PC-3 (cell line): ENCODE data around the gene METTL1. TPM values are rescaled to one million over a fixed set of nuclear protein-coding genes. Genes with fewer than 3 reads are reported as not detected.
"Not testable (repeated sequence)": the region's sequence is repeated elsewhere in the genome, so short reads cannot be mapped to it uniquely, and the experiment has no call there.

ENCODE experiments used
- ATAC-seq: fragments of 200-7000 bp; cut with Tn5 transposase; 2 replicates; pipeline ENCODE4 v1.9.1; 2020; ENCODE audit warnings: mild to moderate bottlenecking, moderate library complexity
- Bru-seq: library from RNA; stranded (reverse); fragments of 400-500 nt; gene quantifications from one replicate; lab custom pipeline; 2021; lab: Mats Ljungman, UMichigan
- BruChase-seq, 2 experiments: library from RNA; stranded (reverse); fragments of 400-500 nt; gene quantifications; one replicate each; lab custom pipeline; 2021; lab: Mats Ljungman, UMichigan
- BruUV-seq: library from RNA; stranded (reverse); fragments of 400-500 nt; replicated peaks from 2 replicates; lab custom pipeline; 2021; lab: Mats Ljungman, UMichigan
- CTCF ChIA-PET: fragments of 300-600 bp; sonication (Branson Sonifier 250); formaldehyde crosslinking; loops from one replicate; lab custom pipeline; 2022; ENCODE audit warnings: antibody characterized with exemption; lab: Charles Lee
- POLR2A ChIA-PET: fragments of 300-600 bp; sonication (Branson Sonifier 250); formaldehyde crosslinking; loops from one replicate; lab custom pipeline; 2022; ENCODE audit warnings: antibody characterized with exemption; ENCODE audit not compliant: unreplicated experiment; lab: Charles Lee
- DNase-seq: peaks from one replicate; pipeline ENCODE4 v3.0.0-alpha.2; 2015
- H2AFZ ChIP-seq: fragments of 300-600 bp; sonication (generic); 2 replicates; pipeline ENCODE4 v1.6.0; 2016; ENCODE audit warnings: antibody characterized with exemption, low read length
- H3F3A ChIP-seq: fragments of 300-600 bp; sonication (generic); one replicate; pipeline ENCODE4 v1.6.0; 2017; ENCODE audit warnings: antibody characterized with exemption, low read length, control low read depth, mild to moderate bottlenecking; ENCODE audit not compliant: unreplicated experiment
- H3K27ac ChIP-seq: fragments of 300-600 bp; sonication (generic); 2 replicates; pipeline ENCODE4 v1.5.1; 2016; ENCODE audit warnings: mild to moderate bottlenecking, low read length
- H3K27me3 ChIP-seq: fragments of 300-600 bp; sonication (generic); 2 replicates; pipeline ENCODE4 v1.6.1; 2016; ENCODE audit warnings: low read length, mixed read lengths
- H3K36me3 ChIP-seq: fragments of 300-600 bp; sonication (generic); 2 replicates; pipeline ENCODE4 v1.6.1; 2016; ENCODE audit warnings: low read depth, mixed run types, low read length, mixed read lengths
- H3K4me1 ChIP-seq: fragments of 300-600 bp; sonication (generic); 2 replicates; pipeline ENCODE4 v1.5.1; 2016; ENCODE audit warnings: low read length; ENCODE audit not compliant: insufficient read depth
- H3K4me2 ChIP-seq: fragments of 300-600 bp; sonication (generic); 2 replicates; pipeline ENCODE4 v1.6.0; 2016; ENCODE audit warnings: low read length
- H3K4me3 ChIP-seq: fragments of 300-600 bp; sonication (generic); 2 replicates; pipeline ENCODE4 v1.5.1; 2016; ENCODE audit warnings: mild to moderate bottlenecking, low read length, mixed read lengths
- H3K79me2 ChIP-seq: fragments of 300-600 bp; sonication (generic); 2 replicates; pipeline ENCODE4 v1.6.1; 2017; ENCODE audit warnings: low read length, mixed read lengths
- H3K9ac ChIP-seq: fragments of 300-600 bp; sonication (generic); 2 replicates; pipeline ENCODE4 v1.6.0; 2016; ENCODE audit warnings: mild to moderate bottlenecking, low read length
- H3K9me2 ChIP-seq: fragments of 300-600 bp; sonication (generic); replicated peaks from 2 replicates; pipeline ENCODE4 v1.6.1; 2016; ENCODE audit warnings: mixed run types, low read length, mixed read lengths
- H3K9me3 ChIP-seq: fragments of 300-600 bp; sonication (generic); 2 replicates; pipeline ENCODE4 v1.6.1; 2016; ENCODE audit warnings: low read length, mixed read lengths
- H4K20me1 ChIP-seq: fragments of 300-600 bp; sonication (generic); 2 replicates; pipeline ENCODE4 v1.6.1; 2016; ENCODE audit warnings: low read length, mixed read lengths
- EZH2 ChIP-seq: fragments of 300-600 bp; sonication (generic); IDR thresholded peaks from one replicate; pipeline ENCODE4 v1.6.1; 2017; ENCODE audit warnings: antibody characterized with exemption, mild to moderate bottlenecking, low read length; ENCODE audit not compliant: unreplicated experiment
- EZH2phosphoT487 ChIP-seq: fragments of 300-600 bp; sonication (generic); IDR thresholded peaks from 2 replicates; pipeline ENCODE4 v1.6.1; 2018; ENCODE audit warnings: mild to moderate bottlenecking, antibody characterized with exemption, low read length, borderline replicate concordance
- intact Hi-C: fragments of 100-400 bp; cut with micrococcal nuclease; formaldehyde crosslinking; loops from 2 replicates; pipeline ENCODE4 v1.9.0; 2023
- long read RNA-seq: library from polyadenylated mRNA; unstranded; transcript quantifications from one replicate; pipeline ENCODE4 v2.0.0, GENCODE V29; 2021; ENCODE audit not compliant: unreplicated experiment
- total RNA-seq: library from RNA; depleted of rRNA; stranded (reverse); fragments of >200 nt; gene quantifications from 2 replicates; pipeline ENCODE4 v1.2.3, GENCODE V29; 2014; rRNA removed
- TF ChIP-seq, protein P1 (sequence below): fragments of 300-600 bp; sonication (generic); conservative IDR thresholded peaks from 2 replicates; pipeline ENCODE4 v1.5.1; 2017; ENCODE audit warnings: antibody characterized with exemption, low read depth, mild to moderate bottlenecking, low read length

The METTL1 gene
- total RNA-seq (25.2 and 29.8 TPM in 2 replicates), Bru-seq, nascent RNA (percentile 83 among the genes with signal in this experiment), BruChase-seq, experiment 1, labeled RNA remaining after a 6-hour chase (percentile 86 among the genes with signal in this experiment), BruChase-seq, experiment 2, labeled RNA remaining after a 2-hour chase (percentile 80 among the genes with signal in this experiment)
- long read RNA-seq, transcript METTL1-202 (6 exons, 2,066 nt): major isoform, 21 of 30 reads
- long read RNA-seq, partial matches to known transcripts: 2 of 30 reads
- long read RNA-seq, other reads (novel, unspliced or antisense): 6 of 30 reads

DNA sequence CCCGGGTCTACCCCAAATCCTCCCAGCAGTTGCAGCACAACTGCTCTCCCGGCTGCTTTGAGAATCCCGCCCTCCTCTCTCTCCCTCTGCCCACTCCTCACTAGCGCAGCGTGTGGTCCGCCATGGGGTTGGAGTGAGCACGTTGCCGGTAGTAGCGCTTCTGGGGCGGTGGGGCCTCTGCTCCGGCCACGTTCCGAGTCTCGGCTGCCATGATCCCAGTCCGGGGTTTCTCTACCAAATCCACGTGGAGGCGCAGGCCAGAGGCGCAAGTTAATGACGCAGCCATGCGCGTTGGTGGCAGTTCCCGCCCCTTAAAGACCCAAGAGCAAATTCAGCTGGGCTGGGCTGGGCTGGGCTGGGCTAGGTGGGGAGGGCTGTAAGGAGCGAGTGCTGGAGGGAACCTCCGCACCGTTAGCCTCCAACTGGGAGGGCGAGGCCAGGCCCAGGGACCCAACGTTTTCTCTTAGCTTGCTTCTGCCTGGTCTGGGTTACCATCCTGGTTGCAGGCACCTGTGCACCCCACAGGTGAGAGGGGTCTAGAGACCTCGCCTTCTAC lies at the start of gene METTL1:
METTL1 (minus strand) TSS at position 233 of the 556 bp plus-strand sequence; CDS start at position 211, 22 bp downstream.
- POLR2A ChIA-PET: no interaction called here
- CTCF ChIA-PET: interaction anchor here (0.6 kb wide), 1 partner anchor 11 kb away, joined by 3 read pairs; the partner anchor contains the start of gene TSFM
- no peaks in the 10 kb centered on the region for H3K9me2 ChIP-seq
- H3K9me3 ChIP-seq: no peaks in the 10 kb centered on the region
- TF ChIP-seq, protein P1, sequence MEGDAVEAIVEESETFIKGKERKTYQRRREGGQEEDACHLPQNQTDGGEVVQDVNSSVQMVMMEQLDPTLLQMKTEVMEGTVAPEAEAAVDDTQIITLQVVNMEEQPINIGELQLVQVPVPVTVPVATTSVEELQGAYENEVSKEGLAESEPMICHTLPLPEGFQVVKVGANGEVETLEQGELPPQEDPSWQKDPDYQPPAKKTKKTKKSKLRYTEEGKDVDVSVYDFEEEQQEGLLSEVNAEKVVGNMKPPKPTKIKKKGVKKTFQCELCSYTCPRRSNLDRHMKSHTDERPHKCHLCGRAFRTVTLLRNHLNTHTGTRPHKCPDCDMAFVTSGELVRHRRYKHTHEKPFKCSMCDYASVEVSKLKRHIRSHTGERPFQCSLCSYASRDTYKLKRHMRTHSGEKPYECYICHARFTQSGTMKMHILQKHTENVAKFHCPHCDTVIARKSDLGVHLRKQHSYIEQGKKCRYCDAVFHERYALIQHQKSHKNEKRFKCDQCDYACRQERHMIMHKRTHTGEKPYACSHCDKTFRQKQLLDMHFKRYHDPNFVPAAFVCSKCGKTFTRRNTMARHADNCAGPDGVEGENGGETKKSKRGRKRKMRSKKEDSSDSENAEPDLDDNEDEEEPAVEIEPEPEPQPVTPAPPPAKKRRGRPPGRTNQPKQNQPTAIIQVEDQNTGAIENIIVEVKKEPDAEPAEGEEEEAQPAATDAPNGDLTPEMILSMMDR: no peak
- no peak for TF ChIP-seq EZH2
- TF ChIP-seq EZH2phosphoT487: no peak
- BruUV-seq: no TSS peak
- peak within 1 kb of the TSS; percentile 96 for H3K9ac ChIP-seq
- H3K4me2 ChIP-seq: peak within 1 kb of the TSS; percentile 96
- intact Hi-C loops: no loop called here
- H3K27me3 ChIP-seq: no peaks in the 10 kb centered on the region
- peak; percentile 96 for DNase-seq
- ATAC-seq: peak; percentile 88
- peaks cover 28% of the 10 kb centered on the region for H3K79me2 ChIP-seq
- H3F3A ChIP-seq: no peaks in the 10 kb centered on the region
- H3K36me3 ChIP-seq: peaks cover 18% of the 10 kb centered on the region
- peak within 1 kb of the TSS; percentile 84 for H3K4me3 ChIP-seq
- H3K27ac ChIP-seq: peak within 1 kb of the TSS; percentile 86
- no peaks in the 10 kb centered on the region for H4K20me1 ChIP-seq
- peaks cover 20% of the 10 kb centered on the region for H3K4me1 ChIP-seq
- H2AFZ ChIP-seq: peak within 1 kb of the TSS; percentile 94

- H3K36me3 ChIP-seq: peaks cover 14% of the 10 kb centered on the region; the same call in 1 of the 2 replicates
- H3K9ac ChIP-seq, BruUV-seq, H3K4me2 ChIP-seq, H3K79me2 ChIP-seq, H3K9me3 ChIP-seq, H2AFZ ChIP-seq, H3K9me2 ChIP-seq, H3K27me3 ChIP-seq, H3K4me1 ChIP-seq, intact Hi-C loops, H3K4me3 ChIP-seq, POLR2A ChIA-PET, H3K27ac ChIP-seq, CTCF ChIA-PET, H4K20me1 ChIP-seq, H3F3A ChIP-seq: not testable (repeated sequence)
- ATAC-seq: peak; percentile 61
- peak; percentile 52 for DNase-seq
Observed at GRCh38 chr12:57821015-57821414, 49.1 kb upstream of the METTL1 start.

DNA sequence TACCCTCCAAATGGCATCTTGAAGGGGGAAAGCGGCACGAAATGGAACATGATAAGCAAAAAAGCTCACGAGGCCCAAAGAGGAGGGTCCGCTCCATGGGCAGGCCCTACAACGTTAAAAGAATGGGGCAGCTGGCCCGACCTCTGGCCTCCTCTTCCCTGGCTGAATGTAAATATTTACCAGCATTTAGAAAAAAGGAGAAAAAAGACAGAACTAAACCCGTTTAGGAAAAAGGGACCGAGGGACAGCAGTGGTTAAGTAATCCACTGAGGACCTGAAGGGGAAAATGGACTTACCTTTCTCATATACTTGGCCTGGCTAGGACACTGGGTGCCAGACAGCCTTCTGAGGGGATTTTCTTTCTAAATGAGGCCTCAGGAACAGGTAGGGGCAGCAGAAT lies 48.2 kb upstream of the METTL1 start:
- H3K9me3 ChIP-seq, H3K4me1 ChIP-seq, DNase-seq, H3K9ac ChIP-seq, H3F3A ChIP-seq, H4K20me1 ChIP-seq, H3K4me3 ChIP-seq, H3K4me2 ChIP-seq, CTCF ChIA-PET, H3K27ac ChIP-seq, ATAC-seq, H3K27me3 ChIP-seq, intact Hi-C loops, BruUV-seq, POLR2A ChIA-PET, H3K9me2 ChIP-seq, H3K79me2 ChIP-seq, H2AFZ ChIP-seq: not testable (repeated sequence)
- peaks cover 14% of the 10 kb centered on the region; the same call in 1 of the 2 replicates for H3K36me3 ChIP-seq

DNA sequence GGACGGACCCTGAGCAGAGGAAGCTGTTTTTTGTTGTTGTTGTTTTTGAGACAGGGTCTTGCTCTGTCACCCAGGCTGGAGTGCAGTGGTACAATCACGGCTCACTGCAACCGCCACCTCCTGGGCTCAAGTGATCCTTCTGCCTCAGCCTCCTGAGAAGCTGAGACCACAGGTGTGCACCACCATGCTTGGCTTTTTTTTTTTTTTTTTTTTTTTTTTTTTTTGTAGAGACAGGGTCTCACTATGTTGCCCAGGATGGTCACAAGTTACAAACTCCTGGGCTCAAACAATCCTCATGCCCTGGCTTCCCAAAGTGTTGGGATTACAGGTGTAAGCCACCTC lies 46.1 kb upstream of the METTL1 start:
- H3K27me3 ChIP-seq: not testable (repeated sequence)

More for the DNA sequence above, 46.1 kb upstream of the METTL1 start:
- H3K4me1 ChIP-seq, CTCF ChIA-PET, DNase-seq, H3K9me2 ChIP-seq, H3K79me2 ChIP-seq, POLR2A ChIA-PET, ATAC-seq, H4K20me1 ChIP-seq, H2AFZ ChIP-seq, H3K4me3 ChIP-seq, intact Hi-C loops, H3F3A ChIP-seq, H3K27ac ChIP-seq, H3K9ac ChIP-seq, H3K9me3 ChIP-seq, H3K36me3 ChIP-seq, H3K4me2 ChIP-seq, BruUV-seq: not testable (repeated sequence)
